DOHH2 (cell line): ENCODE measurements around the gene GRB2.
"Not testable (repeated sequence)": the region's sequence is repeated elsewhere in the genome, so short reads cannot be mapped to it uniquely, and the experiment has no call there.

Experiments used
- H3F3A ChIP-seq: fragments of 200-600 bp; sonication (generic), shearing (Covaris generic); 2 replicates; pipeline ENCODE4 v1.6.0; 2016; ENCODE audit warnings: antibody characterized with exemption, mild to moderate bottlenecking; ENCODE audit not compliant: control insufficient read depth, insufficient read depth
- H3K27ac ChIP-seq: fragments of 200-600 bp; sonication (generic); 2 replicates; pipeline ENCODE4 v1.5.1; 2014; ENCODE audit warnings: low read depth, mild to moderate bottlenecking, low read length, moderate library complexity
- H3K27me3 ChIP-seq: fragments of 200-600 bp; sonication (generic); 2 replicates; pipeline ENCODE4 v1.6.1; 2014; ENCODE audit warnings: mild to moderate bottlenecking, low read length, mixed read lengths; ENCODE audit not compliant: control insufficient read depth
- H3K36me3 ChIP-seq: fragments of 200-600 bp; sonication (generic); 2 replicates; pipeline ENCODE4 v1.6.1; 2014; ENCODE audit warnings: mild to moderate bottlenecking, low read length, moderate library complexity, mixed read lengths; ENCODE audit not compliant: control insufficient read depth
- H3K4me1 ChIP-seq: fragments of 200-600 bp; sonication (generic); 2 replicates; pipeline ENCODE4 v1.6.1; 2014; ENCODE audit warnings: mild to moderate bottlenecking, low read length, mixed read lengths; ENCODE audit not compliant: control insufficient read depth
- H3K4me2 ChIP-seq: fragments of 200-600 bp; sonication (generic); 2 replicates; pipeline ENCODE4 v1.6.0; 2014; ENCODE audit warnings: mild to moderate bottlenecking, low read length, moderate library complexity
- H3K4me3 ChIP-seq: fragments of 200-600 bp; sonication (generic); 2 replicates; pipeline ENCODE4 v1.5.1; 2014; ENCODE audit warnings: mild to moderate bottlenecking, low read length, mixed read lengths
- H3K79me2 ChIP-seq: fragments of 200-600 bp; sonication (generic); 2 replicates; pipeline ENCODE4 v1.6.1; 2014; ENCODE audit warnings: mild to moderate bottlenecking, low read length, mixed read lengths; ENCODE audit not compliant: control insufficient read depth
- H3K9me2 ChIP-seq: fragments of 200-600 bp; sonication (generic); replicated peaks from 2 replicates; pipeline ENCODE4 v1.6.1; 2014; ENCODE audit warnings: mild to moderate bottlenecking, low read length, mixed read lengths; ENCODE audit not compliant: control insufficient read depth
- H3K9me3 ChIP-seq: fragments of 200-600 bp; sonication (generic); 2 replicates; pipeline ENCODE4 v1.6.1; 2014; ENCODE audit warnings: antibody characterized with exemption, low read length, mixed read lengths; ENCODE audit not compliant: control insufficient read depth, insufficient read depth
- H4K20me1 ChIP-seq: fragments of 200-600 bp; sonication (generic); 2 replicates; pipeline ENCODE4 v1.6.0; 2014; ENCODE audit warnings: low read depth, mild to moderate bottlenecking, antibody characterized with exemption, low read length, moderate library complexity; ENCODE audit not compliant: control insufficient read depth, insufficient read depth
- EZH2phosphoT487 ChIP-seq: fragments of 200-600 bp; sonication (generic); IDR thresholded peaks from 2 replicates; pipeline ENCODE4 v1.6.1; 2017; ENCODE audit warnings: borderline replicate concordance, mild to moderate bottlenecking, antibody characterized with exemption, low read length, moderate library complexity, mixed read lengths
- TF ChIP-seq, protein P1 (sequence below): fragments of 200-600 bp; sonication (generic); IDR thresholded peaks from one replicate; pipeline ENCODE4 v1.5.1; 2014; ENCODE audit warnings: antibody characterized with exemption, mild to moderate bottlenecking, low read depth, low read length; ENCODE audit not compliant: poor library complexity, severe bottlenecking

Gene GRB2

DNA sequence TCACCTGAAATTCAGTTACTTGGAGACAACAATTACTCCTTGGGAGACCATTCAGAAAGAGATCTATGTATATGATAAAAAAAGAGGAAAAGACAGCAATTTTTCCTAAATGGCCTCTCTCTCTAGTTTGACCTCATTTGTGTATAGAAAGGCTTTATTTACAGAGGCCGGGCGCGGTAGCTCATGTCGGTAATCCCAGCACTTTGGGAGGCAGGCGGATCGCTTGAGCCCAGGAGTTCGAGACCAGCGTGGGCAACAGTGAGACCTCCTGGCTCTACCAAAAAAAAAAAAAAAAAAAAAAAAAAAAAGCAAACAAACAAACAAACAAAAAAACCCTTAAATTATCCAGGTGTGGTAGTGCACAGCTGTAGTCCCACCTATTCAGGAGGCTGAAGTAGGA lies 20.7 kb downstream of the GRB2 start:
- TF ChIP-seq, protein P1, sequence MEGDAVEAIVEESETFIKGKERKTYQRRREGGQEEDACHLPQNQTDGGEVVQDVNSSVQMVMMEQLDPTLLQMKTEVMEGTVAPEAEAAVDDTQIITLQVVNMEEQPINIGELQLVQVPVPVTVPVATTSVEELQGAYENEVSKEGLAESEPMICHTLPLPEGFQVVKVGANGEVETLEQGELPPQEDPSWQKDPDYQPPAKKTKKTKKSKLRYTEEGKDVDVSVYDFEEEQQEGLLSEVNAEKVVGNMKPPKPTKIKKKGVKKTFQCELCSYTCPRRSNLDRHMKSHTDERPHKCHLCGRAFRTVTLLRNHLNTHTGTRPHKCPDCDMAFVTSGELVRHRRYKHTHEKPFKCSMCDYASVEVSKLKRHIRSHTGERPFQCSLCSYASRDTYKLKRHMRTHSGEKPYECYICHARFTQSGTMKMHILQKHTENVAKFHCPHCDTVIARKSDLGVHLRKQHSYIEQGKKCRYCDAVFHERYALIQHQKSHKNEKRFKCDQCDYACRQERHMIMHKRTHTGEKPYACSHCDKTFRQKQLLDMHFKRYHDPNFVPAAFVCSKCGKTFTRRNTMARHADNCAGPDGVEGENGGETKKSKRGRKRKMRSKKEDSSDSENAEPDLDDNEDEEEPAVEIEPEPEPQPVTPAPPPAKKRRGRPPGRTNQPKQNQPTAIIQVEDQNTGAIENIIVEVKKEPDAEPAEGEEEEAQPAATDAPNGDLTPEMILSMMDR: no peak
- no peak for TF ChIP-seq EZH2phosphoT487

DNA sequence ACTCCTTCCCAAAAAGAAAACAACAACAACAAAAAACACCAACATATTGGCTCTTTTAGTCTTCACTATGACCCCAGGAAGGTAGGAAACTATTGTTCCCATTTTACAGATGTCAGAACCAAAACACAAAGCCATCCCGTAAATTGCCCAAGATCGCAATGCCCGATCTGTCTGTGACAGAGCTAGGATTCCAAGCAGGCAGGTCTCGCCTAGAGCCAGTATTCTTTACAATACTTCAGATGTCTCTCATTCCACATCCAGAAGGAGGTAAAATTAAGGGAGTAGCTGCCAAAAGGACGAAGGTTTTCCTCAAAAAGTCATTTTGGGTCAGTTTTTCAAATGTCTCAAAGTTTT lies 21.7 kb downstream of the GRB2 start:
- no peak overlapping the region for H3K4me2 ChIP-seq
- H3K9me2 ChIP-seq: no peaks in the 10 kb centered on the region
- 0 out of 2 replicates have a peak, but pooled peaks cover 5% of the 10 kb centered on the region for H3F3A ChIP-seq
- H3K9me3 ChIP-seq: no peaks in the 10 kb centered on the region
- TF ChIP-seq, protein P1: no peak
- no peak for TF ChIP-seq EZH2phosphoT487
- H3K27ac ChIP-seq: no peak overlapping the region
- H4K20me1 ChIP-seq: peaks cover 13% of the 10 kb centered on the region; the same call in 1 of the 2 replicates
- H3K27me3 ChIP-seq: no peaks in the 10 kb centered on the region
- H3K4me1 ChIP-seq: peaks cover 27% of the 10 kb centered on the region
- H3K36me3 ChIP-seq: peaks cover 35% of the 10 kb centered on the region
- H3K4me3 ChIP-seq: no peak overlapping the region
- H3K79me2 ChIP-seq: peaks cover 100% of the 10 kb centered on the region

More for the DNA sequence above, 20.7 kb downstream of the GRB2 start:
- no peak overlapping the region for H3K4me3 ChIP-seq
- H3K36me3 ChIP-seq: peaks cover 39% of the 10 kb centered on the region
- no peaks in the 10 kb centered on the region for H3K27me3 ChIP-seq
- H3K9me3 ChIP-seq: no peaks in the 10 kb centered on the region
- H3F3A ChIP-seq: 0 out of 2 replicates have a peak, but pooled peaks cover 5% of the 10 kb centered on the region
- H3K4me2 ChIP-seq: no peak overlapping the region
- no peak overlapping the region for H3K27ac ChIP-seq
- peaks cover 20% of the 10 kb centered on the region for H3K4me1 ChIP-seq
- H3K9me2 ChIP-seq: no peaks in the 10 kb centered on the region
- peaks cover 99% of the 10 kb centered on the region for H3K79me2 ChIP-seq
- H4K20me1 ChIP-seq: peaks cover 14% of the 10 kb centered on the region; the same call in 1 of the 2 replicates

DNA sequence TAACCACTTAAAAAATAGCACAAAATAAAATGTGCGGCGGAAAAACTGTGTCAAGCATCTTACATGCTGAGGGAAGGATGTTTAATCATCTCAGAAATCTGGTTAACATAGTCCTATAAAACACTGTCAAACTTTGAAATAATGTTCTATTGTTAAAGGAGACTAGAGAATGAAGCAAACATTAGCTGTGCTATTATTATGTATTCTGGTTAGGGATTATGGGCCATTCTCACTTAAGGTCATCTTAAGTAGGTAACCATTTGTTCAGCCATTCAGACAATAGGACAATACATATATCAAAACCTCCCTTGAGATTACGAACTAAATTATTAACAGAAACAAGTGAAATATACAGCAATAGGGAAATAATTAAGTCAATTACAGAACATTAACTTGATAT lies 24.7 kb downstream of the GRB2 start:
- H3F3A ChIP-seq: 0 out of 2 replicates have a peak, but pooled peaks cover 5% of the 10 kb centered on the region
- H3K27ac ChIP-seq: no peak overlapping the region
- no peak for TF ChIP-seq EZH2phosphoT487
- TF ChIP-seq, protein P1: no peak
- H3K4me1 ChIP-seq: peaks cover 53% of the 10 kb centered on the region
- no peak overlapping the region for H3K4me3 ChIP-seq
- peaks cover 7% of the 10 kb centered on the region; the same call in 1 of the 2 replicates for H4K20me1 ChIP-seq
- no peaks in the 10 kb centered on the region for H3K9me3 ChIP-seq
- no peak overlapping the region for H3K4me2 ChIP-seq
- H3K36me3 ChIP-seq: peaks cover 31% of the 10 kb centered on the region
- no peaks in the 10 kb centered on the region for H3K9me2 ChIP-seq
- no peaks in the 10 kb centered on the region for H3K27me3 ChIP-seq
- H3K79me2 ChIP-seq: peaks cover 99% of the 10 kb centered on the region

DNA sequence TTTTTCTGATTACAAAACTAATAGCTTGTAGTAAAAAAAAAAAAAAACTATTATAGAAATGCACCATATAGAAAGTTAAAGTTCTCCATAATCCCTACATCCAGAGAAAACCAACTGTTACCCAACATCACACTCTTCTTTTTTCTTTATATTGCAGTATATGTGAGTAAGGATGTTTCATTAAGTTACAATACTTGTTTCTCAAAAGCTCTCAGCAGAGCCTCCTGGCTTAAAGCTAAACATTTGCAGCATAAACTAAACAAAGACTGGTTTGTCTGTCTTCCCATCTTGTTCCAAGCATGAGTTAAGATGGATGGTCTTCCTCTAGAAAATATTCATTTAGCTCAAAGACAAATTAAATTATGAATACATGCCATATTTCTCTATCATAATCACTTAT lies 25.2 kb downstream of the GRB2 start:
- H3K4me2 ChIP-seq: no peak overlapping the region; the same call in 1 of the 2 replicates
- 0 out of 2 replicates have a peak, but pooled peaks cover 5% of the 10 kb centered on the region for H3F3A ChIP-seq

DNA sequence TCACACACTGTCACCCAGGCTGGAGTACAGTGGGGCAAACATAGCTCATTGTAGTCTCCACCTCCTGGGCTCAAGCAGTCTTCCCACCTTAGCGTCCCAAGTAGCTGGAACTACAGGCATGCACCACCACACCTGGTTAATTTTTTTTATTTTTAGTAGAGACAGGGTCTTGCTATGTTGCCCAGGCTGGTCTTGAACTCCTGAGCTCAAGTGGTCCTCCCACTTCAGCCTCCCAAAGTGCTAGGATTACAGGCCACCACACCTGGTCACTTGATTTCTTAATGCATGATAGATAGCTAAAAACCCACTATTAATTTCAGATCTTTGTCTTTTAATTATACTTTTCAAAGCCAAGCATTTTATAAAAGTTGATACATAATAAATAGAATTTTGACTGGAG lies 26.1 kb downstream of the GRB2 start:
- not testable (repeated sequence) for H3K4me2 ChIP-seq, H3K27ac ChIP-seq, H3K27me3 ChIP-seq, H3F3A ChIP-seq, H3K9me2 ChIP-seq, H3K4me3 ChIP-seq, H3K9me3 ChIP-seq, H4K20me1 ChIP-seq
- Histone ChIP-seq H3K4me1 (peaks cover 61% of the 10 kb centered on the region), H3K79me2 (peaks cover 99% of the 10 kb centered on the region), H3K36me3 (peaks cover 44% of the 10 kb centered on the region)

More for the DNA sequence above, 25.2 kb downstream of the GRB2 start:
- Histone ChIP-seq H3K27me3 (no peaks in the 10 kb centered on the region), H3K27ac (no peak overlapping the region), H3K9me3 (no peaks in the 10 kb centered on the region), H3K9me2 (no peaks in the 10 kb centered on the region), H3K4me1 (peaks cover 55% of the 10 kb centered on the region), H3K4me3 (no peak overlapping the region), H4K20me1 (peaks cover 8% of the 10 kb centered on the region; the same call in 1 of the 2 replicates), H3K36me3 (peaks cover 35% of the 10 kb centered on the region), H3K79me2 (peaks cover 99% of the 10 kb centered on the region)
- TF ChIP-seq, protein P1: no peak
- no peak for TF ChIP-seq EZH2phosphoT487
